Measurements from ENCODE around the gene WWC2. TPM values are rescaled to one million over a fixed set of nuclear protein-coding genes. Genes with fewer than 3 reads are reported as not detected.
"Not testable (repeated sequence)": the region's sequence is repeated elsewhere in the genome, so short reads cannot be mapped to it uniquely, and the experiment has no call there.

WWC2 gene
- total RNA-seq, 2 donors from 2014 or later, result 24.8 to 25.8 TPM

DNA sequence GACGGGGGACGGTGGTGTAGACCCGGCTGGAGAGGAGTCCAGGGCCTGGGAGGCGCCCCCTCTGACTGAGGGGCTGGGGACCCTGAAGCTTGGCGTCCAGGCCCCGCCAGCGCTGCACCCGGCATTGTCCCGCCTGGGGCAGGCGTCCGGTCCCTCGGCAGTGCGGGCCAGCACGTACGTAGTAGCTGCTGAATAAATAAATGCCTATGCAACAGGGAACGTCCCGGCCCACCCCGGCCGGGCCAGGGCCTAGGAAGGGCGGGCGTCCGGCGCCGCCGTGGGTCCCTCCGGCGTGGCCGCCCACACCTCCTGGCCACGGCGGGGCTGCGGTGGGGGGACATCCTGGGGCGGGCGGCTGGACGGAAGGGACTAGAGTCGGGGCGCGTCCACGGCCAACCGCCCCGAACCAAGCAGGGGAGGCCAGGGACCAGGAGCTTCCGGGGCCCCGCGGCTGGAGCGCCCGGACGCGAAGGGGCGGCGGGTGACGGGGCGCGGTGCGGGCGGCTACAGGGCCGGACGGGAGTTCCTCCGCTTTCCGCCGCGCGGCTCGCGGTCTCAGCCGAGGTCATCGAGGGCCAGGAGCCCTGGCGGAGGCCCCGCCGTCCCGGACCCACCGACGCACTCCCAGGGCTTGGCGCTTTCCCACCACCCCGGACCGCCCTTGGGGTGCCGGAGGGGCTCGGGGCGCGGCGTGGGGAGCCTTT, 886 bp upstream of the WWC2 start:
- intact Hi-C loops (cut with DNase I), result no loop called here
- peak; percentile 91 for DNase-seq (ENCODE audit: low spot score)

GRCh38 chr4:183099537-183100297, 660 bp downstream of the WWC2 start:
- no peak for DNase-seq (ENCODE audit: low spot score)
- intact Hi-C loops (cut with DNase I), result no loop called here

DNA sequence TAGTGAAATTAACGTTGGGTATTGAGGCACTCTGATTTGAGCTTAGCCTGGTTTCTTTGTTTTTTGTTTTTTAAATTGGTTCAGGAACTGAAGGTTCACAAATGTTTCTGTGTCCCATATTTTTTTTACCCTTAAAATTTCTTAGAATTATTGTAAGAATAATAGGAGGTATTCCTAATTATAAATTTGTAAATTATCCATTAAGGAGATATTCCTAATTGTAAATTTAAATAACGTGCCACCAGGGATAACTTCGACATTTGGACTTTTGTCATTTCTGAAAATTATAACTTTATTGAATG, 1.2 kb downstream of the WWC2 start:
- intact Hi-C loops (cut with DNase I), result no loop called here
- no peak for DNase-seq (ENCODE audit: low spot score)

- DNase-seq (ENCODE audit: low spot score), result no peak
- intact Hi-C loops (cut with DNase I), result no loop called here
These were observed 1.8 kb downstream of the WWC2 start for GRCh38 chr4:183100827-183101226.

- intact Hi-C loops (cut with DNase I), result no loop called here
- DNase-seq (ENCODE audit: low spot score), result no peak
These were observed 3.0 kb downstream of the WWC2 start for GRCh38 chr4:183101956-183102480.

DNA sequence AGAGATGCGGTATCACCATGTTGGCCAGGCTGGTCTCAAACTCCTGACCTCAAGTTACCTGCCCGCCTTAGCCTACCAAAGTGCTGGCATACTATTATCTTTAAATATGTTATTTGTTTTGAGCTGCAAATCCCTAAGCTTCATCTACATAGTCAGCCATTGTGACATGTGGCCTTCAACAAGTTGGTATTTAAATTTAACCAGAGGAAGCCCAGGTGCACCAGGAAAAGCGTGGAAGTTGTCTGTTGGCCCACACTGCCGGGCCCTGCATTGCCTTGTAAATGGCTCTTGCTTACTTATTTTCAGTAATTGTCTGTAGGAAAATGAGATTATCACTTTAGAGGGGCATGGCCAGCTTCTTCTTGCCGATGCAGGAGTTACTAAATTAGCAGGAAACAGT, 6.0 kb downstream of the WWC2 start:
- intact Hi-C loops (cut with DNase I), result no loop called here
- DNase-seq (ENCODE audit: low spot score), result no peak

DNA sequence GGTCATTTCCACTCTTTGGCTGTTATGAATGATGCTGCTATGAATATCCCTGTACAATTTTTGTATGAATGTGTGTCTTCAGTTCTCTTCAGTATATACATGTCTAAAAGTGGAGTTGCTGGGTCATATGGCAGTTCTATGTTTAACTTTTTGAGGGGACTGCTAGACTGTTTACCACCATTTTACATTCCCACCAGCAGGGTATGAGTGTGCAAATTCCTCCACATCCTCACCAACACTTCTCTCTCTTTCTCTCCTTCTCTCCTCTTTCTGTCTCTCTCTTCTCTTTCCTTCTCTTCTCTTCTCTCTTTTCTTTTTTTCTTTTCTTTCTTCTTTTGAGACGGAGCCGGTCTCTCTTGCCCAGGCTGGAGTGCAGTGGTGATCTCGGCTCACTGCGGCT, 7.8 kb downstream of the WWC2 start:
- no peak for DNase-seq (ENCODE audit: low spot score)
- intact Hi-C loops (cut with DNase I), result no loop called here

DNA sequence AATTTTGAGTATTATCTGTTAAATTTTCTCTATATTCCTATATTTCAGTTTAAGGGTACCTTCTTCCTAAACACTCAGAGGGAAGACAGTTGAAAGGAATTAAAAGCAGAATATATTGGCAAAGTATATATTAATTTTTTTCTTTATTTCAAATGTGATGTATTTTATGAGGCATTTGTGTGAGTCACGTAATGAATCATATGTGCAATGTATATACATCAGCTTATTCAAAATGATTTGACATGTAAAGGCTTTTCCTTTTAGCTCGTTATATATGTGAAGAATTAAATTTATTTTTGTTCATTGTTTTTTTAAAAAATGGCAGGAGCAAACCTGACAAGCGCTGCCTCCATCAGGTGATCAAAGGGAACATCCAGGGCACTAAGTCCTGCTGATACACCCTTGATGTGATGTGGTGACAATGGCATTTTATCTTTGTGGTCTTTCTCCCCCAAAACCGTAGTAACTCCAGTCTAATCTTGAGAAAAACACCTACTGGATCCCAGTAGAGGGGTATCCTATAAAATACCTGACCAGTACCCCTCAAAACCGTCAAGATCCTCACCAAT, 8.9 kb downstream of the WWC2 start:
- intact Hi-C loops (cut with DNase I), result no loop called here
- no peak for DNase-seq (ENCODE audit: low spot score)

GRCh38 chr4:183110244-183110643, 11.2 kb downstream of the WWC2 start:
- DNase-seq (ENCODE audit: low spot score), result no peak
- intact Hi-C loops (cut with DNase I), result no loop called here

- no peak for DNase-seq (ENCODE audit: low spot score)
- intact Hi-C loops (cut with DNase I), result no loop called here
These were observed 12.4 kb downstream of the WWC2 start for GRCh38 chr4:183111452-183111885.

- intact Hi-C loops (cut with DNase I), result no loop called here
These were observed 19.1 kb downstream of the WWC2 start for GRCh38 chr4:183118141-183118540.

GRCh38 chr4:183118585-183118984, 19.5 kb downstream of the WWC2 start:
- no peak for DNase-seq (ENCODE audit: low spot score)
- intact Hi-C loops (cut with DNase I), result no loop called here

More at GRCh38 chr4:183118141-183118540, 19.1 kb downstream of the WWC2 start:
- DNase-seq (ENCODE audit: low spot score), result no peak

DNA sequence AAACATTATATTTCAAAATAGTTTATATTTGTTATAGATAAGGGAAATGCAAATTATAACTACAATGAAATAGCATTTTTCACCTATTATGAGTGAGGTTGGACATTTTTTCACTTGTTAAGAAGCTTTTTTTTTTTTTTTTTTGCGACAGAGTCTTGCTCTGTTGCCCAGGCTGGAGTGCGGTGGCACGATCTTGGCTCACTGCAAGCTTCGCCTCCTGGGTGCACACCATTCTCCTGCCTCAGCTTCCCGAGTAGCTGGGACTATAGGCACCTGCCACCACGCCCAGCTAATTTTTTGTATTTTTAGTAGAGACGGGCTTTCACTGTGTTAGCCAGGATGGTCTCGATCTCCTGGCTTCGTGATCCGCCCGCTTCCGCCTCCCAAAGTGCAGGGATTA, 22.6 kb downstream of the WWC2 start:
- not testable (repeated sequence) for DNase-seq (ENCODE audit: low spot score)

DNA sequence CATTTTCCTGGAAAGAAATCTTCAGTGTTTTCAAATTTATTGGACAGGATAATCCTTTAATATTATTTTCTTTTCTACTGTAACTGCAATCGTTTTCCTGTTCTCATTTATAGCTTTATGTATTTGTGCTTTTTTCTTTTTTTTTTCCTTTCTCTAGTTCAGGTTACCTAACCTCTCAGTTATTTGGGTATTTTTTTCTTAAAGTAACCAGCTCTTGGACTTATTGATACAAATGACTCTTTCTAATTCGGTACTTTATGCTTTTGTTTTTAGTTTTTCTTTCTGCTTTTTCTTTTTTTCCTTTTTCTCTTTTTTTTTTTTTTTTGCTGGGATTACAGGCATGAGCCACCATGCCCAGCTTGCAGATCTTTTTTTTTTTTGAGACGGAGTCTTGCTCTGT, 25.2 kb downstream of the WWC2 start:
- DNase-seq (ENCODE audit: low spot score), result no peak
- intact Hi-C loops (cut with DNase I), result no loop called here

More for the DNA sequence above, 22.6 kb downstream of the WWC2 start:
- intact Hi-C loops (cut with DNase I), result not testable (repeated sequence)

DNA sequence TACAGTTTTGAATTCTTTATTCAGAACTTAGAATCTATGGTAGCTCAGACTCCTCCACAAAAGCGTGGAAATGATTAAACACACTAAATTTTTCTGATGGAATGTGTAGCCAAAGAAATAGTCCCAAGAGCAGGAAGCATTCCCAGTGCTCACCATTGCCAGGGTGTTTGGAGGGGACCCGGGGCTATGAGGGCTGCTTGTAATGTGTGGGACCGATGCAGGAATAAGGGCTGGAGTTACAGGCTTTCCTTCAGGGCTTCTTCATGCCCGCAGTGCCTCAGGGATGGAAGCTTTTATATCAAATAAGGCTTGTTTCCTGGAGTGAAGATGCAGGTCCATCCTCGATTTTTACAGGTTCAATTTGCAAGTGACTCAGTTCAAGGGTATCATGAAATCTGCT, 25.8 kb downstream of the WWC2 start:
- intact Hi-C loops (cut with DNase I), result no loop called here
- DNase-seq (ENCODE audit: low spot score), result no peak

GRCh38 chr4:183129125-183129524, 30.1 kb downstream of the WWC2 start:
- intact Hi-C loops (cut with DNase I), result no loop called here
- DNase-seq (ENCODE audit: low spot score), result no peak

DNA sequence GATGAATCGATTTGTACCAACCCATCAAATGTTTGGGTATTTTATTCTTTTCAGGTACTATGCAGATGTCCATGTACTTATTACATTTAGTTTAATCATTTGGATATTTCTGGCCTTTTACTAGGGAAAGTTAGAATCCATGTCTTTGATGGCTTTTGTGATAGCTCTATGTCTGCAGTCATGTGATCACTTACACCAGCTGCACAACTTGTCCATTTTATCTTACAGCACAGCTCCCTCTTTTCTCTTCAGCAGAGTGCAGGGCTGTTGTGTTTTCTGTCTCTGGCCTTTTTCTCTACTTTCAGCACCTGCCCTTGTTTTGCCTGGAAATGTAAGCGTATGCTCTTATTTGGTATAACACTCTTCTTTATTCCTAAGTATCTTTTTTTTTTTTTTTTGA, 30.6 kb downstream of the WWC2 start:
- intact Hi-C loops (cut with DNase I), result no loop called here
- no peak for DNase-seq (ENCODE audit: low spot score)

DNA sequence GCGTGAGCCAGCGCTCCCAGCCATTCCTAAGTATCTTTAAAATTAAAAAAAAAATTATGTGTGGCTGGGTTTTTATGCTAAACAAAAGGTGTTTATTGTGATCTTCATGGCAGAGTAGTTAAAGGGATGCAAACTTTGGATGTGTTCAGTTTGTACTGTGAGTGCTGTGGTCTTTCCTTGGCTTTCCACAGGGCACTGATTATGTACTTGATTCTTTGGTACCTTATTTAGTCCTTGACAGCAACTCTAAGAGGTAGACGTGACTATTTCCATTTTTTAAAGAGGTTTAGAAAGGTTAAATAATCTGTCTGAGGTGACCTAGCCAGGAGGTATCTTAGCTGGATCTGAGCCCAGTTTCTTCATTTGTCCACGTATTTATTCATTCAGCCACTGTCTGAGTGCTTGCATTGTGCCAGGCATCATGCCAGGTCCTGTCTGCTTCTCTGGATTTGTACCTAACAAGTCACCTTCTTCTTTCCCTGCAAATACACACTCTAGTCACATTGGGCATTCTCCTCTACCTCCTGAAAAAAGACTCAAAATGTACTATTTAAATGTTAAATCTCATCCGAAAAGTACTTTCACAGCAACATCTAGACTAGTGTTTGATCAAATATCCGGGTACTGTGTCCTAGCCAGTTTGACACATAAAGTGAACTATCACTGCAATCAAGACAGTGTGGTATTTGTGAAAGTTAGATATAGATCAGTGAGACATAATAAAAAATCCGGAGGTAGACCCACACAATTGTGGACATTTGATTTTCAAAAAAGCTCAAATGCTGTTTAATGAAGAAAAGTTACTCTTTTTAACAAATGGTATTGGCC, 31.5 kb downstream of the WWC2 start:
- DNase-seq (ENCODE audit: low spot score), result no peak

DNA sequence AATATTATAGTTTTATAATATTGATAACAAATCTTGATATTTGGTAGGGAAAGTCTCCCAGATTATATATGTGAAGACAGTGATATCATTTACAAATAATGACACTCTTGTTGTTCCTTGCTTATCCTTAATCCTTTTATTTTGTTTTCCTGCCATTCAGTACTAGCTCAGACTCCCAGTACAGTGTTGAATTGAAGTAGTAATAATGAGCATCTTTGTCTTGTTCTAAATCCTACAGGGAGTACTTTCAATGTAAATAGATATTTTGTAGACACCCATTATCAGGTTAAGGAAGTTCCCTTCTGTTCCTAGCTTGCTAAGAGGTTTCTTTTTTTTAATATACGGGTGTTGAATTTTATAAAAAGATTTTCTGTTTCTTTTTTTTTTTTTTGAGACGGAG, 33.0 kb downstream of the WWC2 start:
- no peak for DNase-seq (ENCODE audit: low spot score)
- intact Hi-C loops (cut with DNase I), result no loop called here

More for the DNA sequence above, 31.5 kb downstream of the WWC2 start:
- intact Hi-C loops (cut with DNase I), result no loop called here

GRCh38 chr4:183132865-183133264, 33.8 kb downstream of the WWC2 start:
- intact Hi-C loops (cut with DNase I), result no loop called here
- no peak for DNase-seq (ENCODE audit: low spot score)
